ENCODE data around the gene DCAF6.
A peak's percentile ranks its signal among the peaks of the same experiment; 100 is the strongest.

The DCAF6 gene

GRCh38 chr1:167973832-167974231 is 37.3 kb downstream of the DCAF6 start:
- no peak for DNase-seq

- DNase-seq: no peak
These were observed 38.2 kb downstream of the DCAF6 start for GRCh38 chr1:167974698-167975097.

- no peak for DNase-seq
These were observed 40.8 kb downstream of the DCAF6 start for GRCh38 chr1:167977245-167977644.

DNA sequence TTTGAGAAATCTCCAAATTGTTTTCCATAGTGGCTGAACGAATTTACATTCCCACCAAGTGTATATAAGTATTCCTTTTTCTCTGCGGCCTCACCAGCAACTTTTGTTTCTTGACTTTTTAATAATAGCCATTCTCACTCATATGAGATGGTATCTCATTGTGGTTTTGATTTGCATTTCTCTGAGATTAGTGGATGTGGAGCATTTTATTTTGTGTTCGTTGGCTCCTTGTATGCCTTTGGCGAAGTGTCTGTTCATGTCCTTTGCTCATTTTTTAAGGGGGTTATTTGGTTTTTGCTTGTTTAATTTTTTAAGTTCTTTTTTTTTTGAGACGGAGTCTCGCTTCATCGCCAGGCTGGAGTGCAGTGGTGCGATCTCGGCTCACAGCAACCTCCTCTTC is 45.5 kb downstream of the DCAF6 start:
- DNase-seq: no peak

- peak; percentile 17 for DNase-seq
These were observed 47.4 kb downstream of the DCAF6 start for GRCh38 chr1:167983797-167984420.

GRCh38 chr1:167984886-167985489 is 48.5 kb downstream of the DCAF6 start:
- DNase-seq: no peak

DNA sequence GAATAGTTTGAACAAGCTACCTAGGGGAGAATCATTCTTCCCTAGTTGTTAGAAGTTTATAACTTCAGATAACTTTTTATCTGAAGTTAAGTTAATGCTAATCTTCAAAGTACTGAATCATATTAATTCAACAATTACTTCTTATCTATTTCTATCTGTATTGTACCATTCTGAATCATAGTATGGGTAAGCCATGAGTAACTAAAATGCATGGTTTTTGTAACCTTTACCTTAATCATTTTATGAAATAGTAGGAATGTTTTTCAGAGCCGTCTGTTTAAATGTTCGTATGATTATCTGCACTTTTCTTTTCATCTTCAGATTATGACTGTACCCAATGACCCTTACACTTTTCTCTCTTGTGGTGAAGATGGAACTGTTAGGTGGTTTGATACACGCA is 50.7 kb downstream of the DCAF6 start:
- DNase-seq: no peak

DNA sequence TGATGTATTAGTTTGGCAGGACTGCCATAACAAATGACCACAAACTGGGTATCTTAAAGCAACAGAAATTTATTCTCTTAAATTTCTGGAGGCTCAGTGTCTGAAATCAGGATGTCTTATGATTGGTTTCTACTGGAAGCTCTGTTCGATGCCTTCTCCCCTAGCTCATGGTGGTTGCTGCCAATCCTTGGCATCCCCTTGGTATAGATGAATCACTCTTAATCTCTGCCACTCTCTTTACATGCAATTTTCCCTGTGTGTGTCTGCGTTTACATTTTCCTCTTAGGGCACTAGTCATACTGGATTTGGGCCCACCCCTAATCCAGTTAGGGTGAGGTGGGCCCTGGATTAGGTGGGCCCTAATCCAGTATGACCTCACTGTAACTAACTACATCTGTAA is 55.1 kb downstream of the DCAF6 start:
- DNase-seq: no peak

GRCh38 chr1:167993720-167994119 is 57.2 kb downstream of the DCAF6 start:
- DNase-seq: no peak

- no peak for DNase-seq
These were observed 58.1 kb downstream of the DCAF6 start for GRCh38 chr1:167994560-167994959.

- no peak for DNase-seq
These were observed 58.6 kb downstream of the DCAF6 start for GRCh38 chr1:167995038-167995437.

DNA sequence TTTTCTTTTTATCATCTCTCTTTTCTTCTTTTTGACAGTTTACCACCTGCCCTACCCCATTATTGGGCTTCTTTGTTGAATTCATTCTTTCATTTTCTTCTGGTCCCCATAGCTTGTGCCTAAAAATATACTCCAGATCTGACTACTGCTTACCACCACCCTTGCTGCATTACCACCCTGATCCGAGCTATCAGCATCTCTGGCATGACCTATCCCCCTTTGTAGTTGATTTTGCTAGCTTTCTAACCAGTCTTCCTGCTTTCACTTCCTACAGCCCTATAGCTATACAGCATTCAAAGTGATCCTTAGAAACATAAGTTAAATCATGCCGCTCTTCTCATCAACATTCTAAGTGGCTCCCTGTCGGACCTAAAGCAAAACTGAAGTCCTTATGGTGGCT is 59.8 kb downstream of the DCAF6 start:
- no peak for DNase-seq

DNA sequence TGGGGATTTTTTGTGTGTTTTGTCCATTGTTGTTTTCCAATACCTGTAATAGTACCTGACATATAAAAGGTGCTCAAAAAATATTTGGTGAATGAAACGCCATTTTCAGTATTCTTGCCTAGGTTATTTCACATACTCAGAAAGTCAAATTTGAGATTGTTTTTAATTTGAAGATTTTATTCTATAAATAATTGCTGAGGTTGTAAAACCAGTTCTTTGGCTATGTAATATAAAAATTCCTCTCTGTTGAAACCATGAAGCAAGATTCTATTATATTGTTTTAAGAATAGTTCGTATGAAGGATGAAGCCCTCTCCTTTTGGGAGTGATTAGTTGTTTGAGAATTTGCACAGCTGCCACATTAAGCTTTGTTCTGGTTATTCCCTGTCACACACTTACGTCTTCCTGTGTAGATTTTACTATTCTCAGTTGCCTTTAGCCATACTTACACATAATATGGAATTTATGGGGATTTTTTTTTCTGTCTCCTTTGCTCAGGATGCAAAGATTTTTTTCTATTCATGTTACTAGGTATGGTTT is 60.6 kb downstream of the DCAF6 start:
- no peak for DNase-seq

DNA sequence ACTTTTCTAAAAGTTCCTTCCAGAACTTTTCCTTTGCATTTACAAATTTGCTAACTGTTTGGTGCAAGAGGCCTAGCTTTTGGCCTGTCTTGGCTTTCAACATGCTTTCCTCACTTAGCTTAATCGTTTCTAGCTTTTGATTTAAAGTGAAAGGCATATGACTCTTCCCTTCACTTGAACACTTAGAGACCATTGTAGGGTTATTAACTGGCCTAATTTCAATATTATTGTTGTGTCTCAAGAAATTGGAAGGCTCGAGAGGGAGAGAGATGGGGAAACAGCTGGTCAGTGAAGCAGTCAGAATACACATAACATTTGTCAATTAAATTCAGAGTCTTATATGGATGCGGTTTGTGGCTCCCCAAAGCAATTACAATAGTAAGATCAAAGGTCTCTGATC is 63.4 kb downstream of the DCAF6 start:
- no peak for DNase-seq

GRCh38 chr1:168000656-168001055 is 64.2 kb downstream of the DCAF6 start:
- no peak for DNase-seq

DNA sequence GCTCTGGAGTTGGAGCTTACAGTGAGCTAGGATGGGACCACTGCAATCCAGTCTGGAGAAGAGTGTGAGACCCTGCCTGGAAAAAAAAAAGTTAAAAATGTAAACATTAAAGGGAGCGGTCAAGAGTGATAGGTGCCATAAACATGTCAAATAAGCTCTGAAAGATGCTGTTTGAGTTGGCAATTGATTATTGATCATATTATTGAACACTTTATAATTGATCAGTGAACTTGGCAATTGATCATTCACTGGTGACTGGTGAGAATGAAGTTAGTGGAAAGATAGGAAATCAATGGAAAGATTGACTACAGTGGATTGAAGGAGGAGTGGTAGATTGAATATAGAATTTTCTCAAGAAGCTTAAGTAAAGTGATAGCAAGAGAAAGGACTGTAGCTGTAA is 64.7 kb downstream of the DCAF6 start:
- no peak for DNase-seq

- no peak for DNase-seq
These were observed 68.0 kb downstream of the DCAF6 start for GRCh38 chr1:168004531-168004930.

DNA sequence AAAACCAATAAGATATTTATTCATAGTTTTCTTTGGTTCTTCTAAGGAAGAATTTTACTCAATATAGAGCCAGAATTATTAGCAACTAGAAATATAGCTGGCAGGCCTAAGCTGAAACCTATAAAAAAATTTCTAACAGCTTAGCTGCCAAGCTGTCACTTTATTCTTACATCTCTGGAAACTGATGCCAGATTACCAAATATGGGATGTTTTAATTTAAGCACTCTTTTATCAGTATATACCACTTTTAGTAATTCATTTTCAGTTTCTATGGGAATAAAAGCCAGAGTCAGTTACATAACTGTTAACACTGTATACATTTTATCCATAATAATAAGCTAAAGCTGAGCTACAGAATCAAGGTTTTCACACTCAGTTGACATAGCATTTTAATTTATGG is 69.0 kb downstream of the DCAF6 start:
- no peak for DNase-seq

DNA sequence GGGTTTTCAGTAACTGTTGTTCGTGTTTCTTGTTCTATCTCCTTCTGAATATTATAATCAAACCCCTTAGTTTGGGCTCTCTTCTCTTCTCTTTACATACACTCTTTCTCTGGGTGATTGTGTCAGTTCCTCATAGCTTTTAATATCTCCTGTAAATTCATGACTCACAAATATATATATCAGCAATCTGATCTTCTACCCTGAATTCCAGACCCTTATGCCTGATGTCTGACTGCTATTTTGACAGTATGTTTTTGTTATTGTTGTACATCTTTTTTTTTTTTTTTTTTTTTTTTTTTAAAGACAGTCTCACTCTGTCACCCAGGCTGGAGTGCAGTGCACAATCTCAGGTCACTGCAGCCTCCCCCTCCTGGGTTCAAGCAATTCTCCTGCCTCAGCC is 71.2 kb downstream of the DCAF6 start:
- no peak for DNase-seq

GRCh38 chr1:168008595-168008994 is 72.1 kb downstream of the DCAF6 start:
- no peak for DNase-seq

DNA sequence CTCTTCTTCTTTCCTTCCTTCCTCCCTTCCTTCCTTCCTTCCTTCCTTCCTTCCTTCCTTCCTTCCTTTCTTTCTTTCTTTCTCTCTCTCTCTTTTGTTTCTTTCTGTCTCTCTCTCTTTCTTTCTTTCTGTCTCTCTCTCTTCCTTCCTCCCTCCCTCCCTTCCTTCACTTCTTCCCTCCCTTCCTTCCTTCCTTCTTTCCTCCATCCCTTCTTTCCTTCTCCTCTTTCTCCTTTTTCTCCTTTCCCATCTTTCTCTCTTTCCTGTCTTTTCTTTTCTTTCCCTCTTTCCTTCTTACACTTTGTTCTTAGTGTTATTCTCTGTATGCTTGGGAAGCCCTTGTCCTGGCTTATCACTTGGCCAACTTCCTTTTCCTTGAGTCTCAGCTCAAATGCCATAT is 72.8 kb downstream of the DCAF6 start:
- DNase-seq: no peak

- no peak for DNase-seq
These were observed 82.9 kb downstream of the DCAF6 start for GRCh38 chr1:168019407-168019806.

- DNase-seq: no peak
These were observed 94.7 kb downstream of the DCAF6 start for GRCh38 chr1:168031198-168031597.

DNA sequence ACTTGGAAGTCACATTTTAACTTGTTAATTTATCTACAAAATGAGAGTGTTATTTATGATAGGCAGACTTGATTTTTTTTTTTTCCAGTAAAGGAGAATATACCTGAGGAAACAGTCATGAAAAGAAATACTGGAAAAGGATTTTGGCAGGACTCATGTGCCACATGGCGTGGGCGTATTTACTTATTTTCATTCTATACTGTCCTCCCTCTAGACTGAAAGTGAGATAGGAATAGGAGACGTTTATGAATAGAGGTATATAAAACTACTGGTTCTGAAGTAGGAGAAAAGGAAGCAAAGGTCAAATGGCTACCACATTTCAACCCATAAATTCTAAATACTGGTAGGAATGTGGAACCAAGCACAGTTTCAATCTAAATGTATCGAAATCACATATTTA is 95.1 kb downstream of the DCAF6 start:
- DNase-seq: no peak

DNA sequence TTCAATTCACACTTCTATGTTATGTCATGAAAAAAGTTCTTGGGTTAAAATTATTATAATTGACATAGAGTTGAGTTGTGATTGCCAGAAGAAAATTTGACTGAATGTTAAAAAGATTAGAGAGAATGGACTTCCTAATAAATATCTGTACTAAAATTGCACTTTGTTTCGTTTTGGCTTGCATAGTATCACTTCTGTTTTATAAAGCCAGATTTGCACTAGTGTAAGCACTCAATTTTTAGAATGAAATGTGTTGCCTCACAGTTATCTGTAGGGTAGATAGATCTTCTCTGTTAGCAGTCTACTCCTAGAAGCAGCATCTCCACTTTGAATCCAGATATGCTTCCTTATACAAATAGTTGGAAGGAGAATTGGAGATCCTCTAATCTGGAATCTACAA is 95.5 kb downstream of the DCAF6 start:
- peak; percentile 59 for DNase-seq
